IMR-90 (cell line): ENCODE data around the gene MED13. TPM values are rescaled to one million over a fixed set of nuclear protein-coding genes. Genes with fewer than 3 reads are reported as not detected.

Experiments
- ATAC-seq: fragments of 200-7000 bp; cut with Tn5 transposase; 2 replicates; pipeline ENCODE4 v1.9.1; 2020; ENCODE audit warnings: low read depth, mild to moderate bottlenecking, moderate library complexity
- BruUV-seq: library from RNA; stranded (reverse); fragments of 400-500 nt; replicated peaks from 2 replicates; lab custom pipeline; 2021; lab: Mats Ljungman, UMichigan
- CTCF ChIA-PET: fragments of 300-600 bp; formaldehyde crosslinking; extraction: SDS; loops from one replicate; lab custom pipeline; 2021; ENCODE audit warnings: antibody characterized with exemption; lab: Yijun Ruan, JAX
- POLR2A ChIA-PET: fragments of 300-600 bp; sonication (Branson Sonifier 250); formaldehyde crosslinking; loops from one replicate; lab custom pipeline; 2022; ENCODE audit warnings: antibody characterized with exemption; ENCODE audit not compliant: unreplicated experiment; lab: Charles Lee
- DNase-seq: peaks from one replicate; pipeline ENCODE4 v3.0.0; 2013
- H2AFZ ChIP-seq: replicated peaks from 2 replicates; pipeline ENCODE3; 2013; ENCODE audit warnings: low read length, mild to moderate bottlenecking; ENCODE audit not compliant: poor library complexity
- H2AK5ac ChIP-seq: 2 replicates; pipeline ENCODE4 v1.6.1; 2013; ENCODE audit warnings: low read depth, low read length, inconsistent platforms
- H2AK9ac ChIP-seq: replicated peaks from 2 replicates; pipeline ENCODE3; 2013; ENCODE audit warnings: mild to moderate bottlenecking, low read depth, low read length, moderate library complexity; ENCODE audit not compliant: poor library complexity
- H2BK120ac ChIP-seq: 2 replicates; pipeline ENCODE4 v1.6.1; 2013; ENCODE audit warnings: low read depth, low read length, inconsistent platforms
- H2BK15ac ChIP-seq: 3 replicates; pipeline ENCODE4 v1.6.1; 2013; ENCODE audit warnings: low read depth, low read length, inconsistent platforms
- H2BK20ac ChIP-seq: 2 replicates; pipeline ENCODE4 v1.6.1; 2013; ENCODE audit warnings: low read depth, mild to moderate bottlenecking, inconsistent platforms, low read length, moderate library complexity
- H2BK5ac ChIP-seq: 2 replicates; pipeline ENCODE4 v1.6.1; 2013; ENCODE audit warnings: mild to moderate bottlenecking, low read depth, low read length, inconsistent platforms; ENCODE audit not compliant: poor library complexity, severe bottlenecking
- H3K14ac ChIP-seq: replicated peaks from 2 replicates; pipeline ENCODE4 v1.6.1; 2013; ENCODE audit warnings: low read depth, low read length, inconsistent platforms
- H3K18ac ChIP-seq: 2 replicates; pipeline ENCODE4 v1.6.1; 2013; ENCODE audit warnings: low read depth, low read length, control low read depth
- H3K23ac ChIP-seq: 2 replicates; pipeline ENCODE4 v1.6.1; 2013; ENCODE audit warnings: low read depth, low read length, inconsistent platforms
- H3K27ac ChIP-seq: 2 replicates; pipeline ENCODE4 v1.5.1; 2013; ENCODE audit warnings: mild to moderate bottlenecking, control low read depth, low read length; ENCODE audit not compliant: insufficient read depth
- H3K27me3 ChIP-seq: 2 replicates; pipeline ENCODE4 v1.6.1; 2013; ENCODE audit warnings: low read length; ENCODE audit not compliant: control insufficient read depth, insufficient read depth
- H3K36me3 ChIP-seq: 2 replicates; pipeline ENCODE4 v1.6.1; 2013; ENCODE audit warnings: low read length, mixed read lengths; ENCODE audit not compliant: control insufficient read depth, insufficient read depth
- H3K4ac ChIP-seq: 2 replicates; pipeline ENCODE4 v1.6.1; 2013; ENCODE audit warnings: low read depth, low read length, inconsistent platforms
- H3K4me1 ChIP-seq: 2 replicates; pipeline ENCODE4 v1.6.1; 2013; ENCODE audit warnings: low read length, mixed read lengths; ENCODE audit not compliant: control insufficient read depth, insufficient read depth
- H3K4me2 ChIP-seq: 2 replicates; pipeline ENCODE4 v1.6.1; 2013; ENCODE audit warnings: low read depth, mild to moderate bottlenecking, control low read depth, low read length, moderate library complexity
- H3K4me3 ChIP-seq: 2 replicates; pipeline ENCODE4 v1.5.1; 2013; ENCODE audit warnings: low read depth, mild to moderate bottlenecking, control low read depth, low read length, moderate library complexity; ENCODE audit not compliant: insufficient read depth
- H3K56ac ChIP-seq: 2 replicates; pipeline ENCODE4 v1.6.1; 2013; ENCODE audit warnings: low read length, inconsistent platforms; ENCODE audit not compliant: insufficient read depth; ENCODE audit errors: extremely low read depth
- H3K79me1 ChIP-seq, 2 experiments: 2 replicates each; pipeline ENCODE4 v1.6.1; 2013; ENCODE audit warnings: low read length in 2 of 2, inconsistent platforms in 1 of 2, low read depth in 1 of 2
- H3K9ac ChIP-seq: 2 replicates; pipeline ENCODE4 v1.6.1; 2013; ENCODE audit warnings: low read depth, low read length, control low read depth
- H3K9me1 ChIP-seq: 2 replicates; pipeline ENCODE4 v1.6.1; 2013; ENCODE audit warnings: low read length, inconsistent platforms; ENCODE audit not compliant: insufficient read depth
- H3K9me3 ChIP-seq: 2 replicates; pipeline ENCODE4 v1.6.1; 2013; ENCODE audit warnings: low read length; ENCODE audit not compliant: control insufficient read depth, insufficient read depth
- H4K20me1 ChIP-seq: 2 replicates; pipeline ENCODE4 v1.6.1; 2013; ENCODE audit warnings: low read length, inconsistent platforms; ENCODE audit not compliant: insufficient read depth
- H4K5ac ChIP-seq: 2 replicates; pipeline ENCODE4 v1.6.1; 2013; ENCODE audit warnings: mild to moderate bottlenecking, low read depth, low read length, control low read depth
- H4K8ac ChIP-seq, 2 experiments: 2 replicates each; pipeline ENCODE4 v1.6.1; 2013; ENCODE audit warnings: low read depth in 2 of 2, low read length in 2 of 2, control low read depth in 1 of 2, inconsistent platforms in 1 of 2
- H4K91ac ChIP-seq: 2 replicates; pipeline ENCODE4 v1.6.1; 2013; ENCODE audit warnings: low read depth, low read length, inconsistent platforms; ENCODE audit not compliant: insufficient read depth
- ELK1 ChIP-seq: fragments of 150-350 bp; IDR thresholded peaks from 2 replicates; pipeline ENCODE4 v1.6.1; 2016; ENCODE audit warnings: low read depth, mild to moderate bottlenecking, low read length, moderate library complexity, borderline replicate concordance
- FOS ChIP-seq: fragments of 150-350 bp; IDR thresholded peaks from 2 replicates; pipeline ENCODE4 v1.6.1; 2016; ENCODE audit warnings: low read depth, low read length
- RFX5 ChIP-seq: IDR thresholded peaks from 2 replicates; pipeline ENCODE4 v1.8.0; 2012; ENCODE audit warnings: low read depth, mild to moderate bottlenecking, low read length, moderate library complexity
- WGBS, 2 experiments: methylation state at CpG; one replicate each; pipeline versions ENCODE4 v1.1.5 to v1.1.7; 2013; ENCODE audit warnings: missing lambda C conversion rate in 2 of 2; ENCODE audit not compliant: insufficient read length in 1 of 2; ENCODE audit errors: extremely low coverage in 2 of 2; 5-methylcytosine and 5-hydroxymethylcytosine counted together
- dilution Hi-C: fragments of 300-500 bp; cut with HindIII; formaldehyde crosslinking; loops from one replicate; pipeline ENCODE4 v1.14.3; 2018; ENCODE audit warnings: low sequenced_read_pairs; ENCODE audit not compliant: unreplicated experiment
- in situ Hi-C: fragments of 300-500 bp; cut with MboI; formaldehyde crosslinking; loops from 3 replicates; pipeline ENCODE4 v1.14.3; 2019; ENCODE audit warnings: low sequenced_read_pairs, inconsistent platforms, mixed read lengths
- intact Hi-C: fragments of 100-400 bp; cut with micrococcal nuclease; formaldehyde crosslinking; loops from 2 replicates; pipeline ENCODE4 v1.10.0; 2022
- polyA plus RNA-seq, 3 experiments: library from polyadenylated mRNA; depleted of rRNA; stranded (reverse); fragments of >200 nt; gene quantifications; 2 replicates each; pipeline ENCODE4 v1.2.3, GENCODE V29; 2012; ENCODE audit warnings: low replicate concordance in 1 of 3
- total RNA-seq: library from RNA; depleted of rRNA; stranded (reverse); fragments of >200 nt; gene quantifications from 2 replicates; pipeline ENCODE4 v1.2.3, GENCODE V29; 2012

Gene MED13
- total and polyA plus RNA-seq, 2 of the 4 experiments (the other 2 are of a cell fraction) = 9.7 to 67.2 TPM

DNA sequence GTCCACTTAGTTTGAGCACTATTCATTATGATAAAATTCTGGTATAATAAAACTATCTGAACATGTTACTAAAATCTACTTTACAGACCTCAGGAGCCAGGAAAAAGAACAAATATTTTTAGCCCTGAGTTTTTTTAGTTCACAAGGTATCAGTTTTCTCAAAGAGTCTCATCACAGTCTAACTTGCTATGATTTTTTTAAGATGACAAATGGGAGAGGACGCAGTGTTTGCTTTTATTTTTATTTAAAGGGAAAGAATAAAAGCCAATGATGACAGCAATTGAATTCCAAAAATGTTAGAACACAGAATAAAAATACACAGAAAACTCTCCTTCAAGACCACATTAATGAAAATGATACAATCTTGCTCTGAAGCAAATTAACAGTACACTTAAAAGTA is 7.4 kb downstream of the MED13 start:
- no peaks in the 10 kb centered on the region for H3K27me3 ChIP-seq
- no peak overlapping the region for H2AFZ ChIP-seq
- no peak overlapping the region for H3K14ac ChIP-seq
- H2AK9ac ChIP-seq = no peak overlapping the region
- H2BK20ac ChIP-seq = no peak overlapping the region
- intact Hi-C loops (no loop called here), in situ Hi-C loops (loop anchor here (25.0 kb wide), 1 partner anchor 420 kb away; no protein-coding TSS in a partner anchor), dilution Hi-C loops (no loop called here)
- no peak overlapping the region for H2BK5ac ChIP-seq
- H3K9me1 ChIP-seq = peaks cover 6% of the 10 kb centered on the region
- H4K5ac ChIP-seq = no peak overlapping the region
- CTCF ChIA-PET = no interaction called here
- BruUV-seq = no TSS peak
- no peak overlapping the region for H3K56ac ChIP-seq
- H3K4ac ChIP-seq = no peak overlapping the region
- POLR2A ChIA-PET = no interaction called here
- H3K4me2 ChIP-seq = peak overlapping the region; percentile 50; the same call in 1 of the 2 replicates
- DNase-seq = peak; percentile 35
- TF ChIP-seq ELK1 (no peak), RFX5 (no peak), FOS (no peak)
- no peak overlapping the region for H3K18ac ChIP-seq
- H3K79me1 ChIP-seq = peaks cover 7 to 56% of the 10 kb centered on the region in 2 experiments; a peak in 3 of 4 replicates
- H3K4me1 ChIP-seq = peaks cover 8% of the 10 kb centered on the region
- H3K4me3 ChIP-seq = no peak overlapping the region
- H3K9me3 ChIP-seq = no peaks in the 10 kb centered on the region
- H2AK5ac ChIP-seq = no peak overlapping the region
- no peak overlapping the region for H2BK15ac ChIP-seq
- no peak overlapping the region for H3K9ac ChIP-seq
- H3K23ac ChIP-seq = no peak overlapping the region
- peaks cover 85% of the 10 kb centered on the region for H4K20me1 ChIP-seq
- H4K91ac ChIP-seq = no peak overlapping the region
- WGBS, 2 experiments = no CpG with 5 or more reads among the region's 1 CpG
- no peak overlapping the region for H4K8ac ChIP-seq
- no peak overlapping the region for H3K27ac ChIP-seq
- peak; percentile 30; the same call in 1 of the 2 replicates for ATAC-seq
- H3K36me3 ChIP-seq = peaks cover 15% of the 10 kb centered on the region
- no peak overlapping the region for H2BK120ac ChIP-seq
